ENCODE results near the gene ADM2. TPM values are rescaled to one million over a fixed set of nuclear protein-coding genes. Genes with fewer than 3 reads are reported as not detected.
"Not testable (repeated sequence)": the region's sequence is repeated elsewhere in the genome, so short reads cannot be mapped to it uniquely, and the experiment has no call there.

Gene ADM2
- total RNA-seq, 1 donor from 2014 or later: 0.34 TPM

DNA sequence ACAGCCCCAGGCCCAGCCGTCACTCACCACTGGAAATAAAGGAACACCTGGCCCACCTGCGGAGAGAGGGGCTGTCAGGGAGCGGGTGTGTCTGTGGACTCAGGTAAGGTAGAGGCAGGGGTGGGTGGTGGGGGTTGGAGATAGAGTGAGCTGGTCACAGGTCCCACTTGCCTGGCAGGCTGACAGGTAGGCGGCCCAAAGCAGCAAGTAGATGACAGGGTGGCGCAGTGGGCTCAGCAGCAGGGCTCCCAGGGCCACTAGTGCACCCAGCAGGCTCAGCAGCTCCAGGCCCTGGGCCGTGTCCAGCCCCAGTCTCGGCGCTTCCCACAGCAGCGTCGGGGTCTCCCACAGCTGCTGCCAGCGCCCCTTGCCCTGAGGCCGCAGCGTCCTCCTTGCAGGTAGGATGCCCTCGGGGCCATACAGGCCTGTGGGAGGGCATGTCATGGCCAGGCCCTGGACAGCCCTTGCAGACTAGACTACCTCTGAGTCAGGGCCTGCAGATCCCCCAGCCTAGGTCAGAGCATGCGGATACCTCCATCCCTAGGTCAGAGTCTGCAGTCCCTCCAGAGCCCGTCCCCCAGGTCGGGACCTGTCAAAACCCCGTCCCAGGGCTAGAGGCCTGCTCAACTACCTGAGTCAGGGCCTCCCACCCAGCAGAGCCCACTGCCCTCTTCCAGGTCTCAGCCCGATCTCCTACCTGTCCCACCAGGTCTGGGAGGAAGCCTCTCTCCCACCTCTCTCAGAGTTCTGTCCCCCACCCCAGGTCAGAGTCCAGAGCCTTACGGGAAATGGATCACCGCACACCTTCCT is 25.5 kb downstream of the ADM2 start:
- DNase-seq: peak; percentile 28

DNA sequence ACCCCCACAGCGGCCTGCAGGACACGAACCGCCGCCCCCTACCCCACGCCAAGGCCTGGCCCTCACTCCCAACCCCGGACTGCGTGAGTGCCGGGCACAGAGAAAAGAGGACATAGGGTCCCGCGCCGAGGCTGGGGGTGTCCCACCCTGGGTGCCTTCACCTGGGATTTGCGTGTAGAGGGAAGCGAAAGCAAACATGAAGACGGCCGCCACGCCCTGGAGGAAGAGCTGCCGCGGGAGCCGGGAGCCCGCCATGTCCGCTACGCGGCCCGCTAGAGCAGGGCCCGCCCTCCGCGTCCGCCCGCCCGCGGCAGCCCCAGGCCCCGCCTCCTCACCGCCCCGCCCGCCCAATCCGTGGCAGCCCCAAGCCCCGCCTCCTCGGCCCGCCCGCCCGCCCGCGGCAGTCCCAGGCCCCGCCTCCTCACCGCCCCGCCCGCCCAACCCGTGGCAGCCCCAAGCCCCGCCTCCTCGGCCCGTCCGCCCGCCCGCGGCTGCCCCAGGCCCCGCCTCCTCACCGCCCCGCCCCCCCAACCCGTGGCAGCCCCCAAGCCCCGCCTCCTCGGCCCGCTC is 26.2 kb downstream of the ADM2 start, which contains the start of gene LMF2:
Gene LMF2, minus strand, starts transcription at position 282 of the 570 bp plus-strand sequence. Its CDS starts 27 bp downstream, at position 255.
- no peak for DNase-seq

DNA sequence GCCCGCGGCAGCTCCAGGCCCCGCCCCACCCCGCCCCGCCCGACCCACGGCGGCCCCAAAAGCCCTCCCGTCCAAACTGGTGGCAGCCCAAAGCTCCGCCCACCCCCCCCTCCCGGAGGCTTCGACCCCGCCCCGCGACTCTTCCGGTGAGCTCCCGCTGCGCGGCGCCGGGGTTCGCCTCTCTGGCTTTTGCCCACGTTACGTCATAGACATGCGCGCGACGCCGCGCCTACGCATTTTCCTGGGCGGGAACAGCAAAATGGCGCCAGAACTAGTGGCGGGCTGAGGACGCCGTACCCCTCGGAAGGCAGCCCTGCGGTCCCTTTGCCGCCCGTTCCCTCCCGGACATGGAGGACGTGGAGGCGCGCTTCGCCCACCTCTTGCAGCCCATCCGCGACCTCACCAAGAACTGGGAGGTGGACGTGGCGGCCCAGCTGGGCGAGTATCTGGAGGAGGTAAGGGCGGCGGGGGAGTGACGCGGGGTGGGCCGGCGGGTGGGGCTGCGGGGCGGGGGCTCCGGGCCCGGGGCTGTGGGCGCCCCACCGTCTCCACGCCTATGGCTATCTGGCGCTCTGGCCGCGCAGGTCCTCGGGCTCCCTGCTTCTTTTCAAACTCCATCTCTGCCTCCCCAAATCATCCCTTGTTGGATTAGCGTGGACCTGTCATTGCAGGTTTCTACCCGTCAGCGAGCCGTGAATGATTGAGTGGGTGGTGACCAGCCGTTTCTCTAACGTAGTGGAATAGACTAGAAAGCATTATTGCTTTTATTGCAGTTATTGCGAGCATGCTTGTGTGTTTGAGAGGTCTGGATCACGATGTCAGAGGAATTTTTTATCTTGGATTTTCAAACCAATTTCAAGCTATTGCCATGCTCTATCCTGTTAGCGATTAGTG is 26.9 kb downstream of the ADM2 start, which contains the start of gene NCAPH2:
Gene NCAPH2, plus strand, starts transcription at position 234 of the 894 bp plus-strand sequence. Its CDS starts 114 bp downstream, at position 348.
- DNase-seq: peak; percentile 98

DNA sequence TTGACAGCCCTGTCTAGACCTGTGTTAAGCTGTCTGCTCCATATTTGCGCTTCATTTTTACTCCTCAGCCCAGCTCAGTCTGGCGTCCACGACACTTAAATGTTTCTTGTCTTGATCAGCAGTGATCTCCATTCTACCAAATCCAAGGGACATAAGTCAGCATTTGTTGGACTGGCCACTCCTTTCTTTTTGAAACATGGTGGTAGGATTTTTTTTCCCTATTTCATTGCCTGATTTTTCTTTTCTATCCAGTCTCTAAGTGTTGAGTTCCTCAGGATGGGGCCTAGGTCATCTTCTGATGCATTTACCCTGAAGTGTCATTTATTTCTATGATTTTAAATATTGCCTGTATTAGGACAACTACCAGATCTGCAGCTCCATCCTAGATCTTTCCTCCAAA is 27.6 kb downstream of the ADM2 start:
- DNase-seq: no peak

DNA sequence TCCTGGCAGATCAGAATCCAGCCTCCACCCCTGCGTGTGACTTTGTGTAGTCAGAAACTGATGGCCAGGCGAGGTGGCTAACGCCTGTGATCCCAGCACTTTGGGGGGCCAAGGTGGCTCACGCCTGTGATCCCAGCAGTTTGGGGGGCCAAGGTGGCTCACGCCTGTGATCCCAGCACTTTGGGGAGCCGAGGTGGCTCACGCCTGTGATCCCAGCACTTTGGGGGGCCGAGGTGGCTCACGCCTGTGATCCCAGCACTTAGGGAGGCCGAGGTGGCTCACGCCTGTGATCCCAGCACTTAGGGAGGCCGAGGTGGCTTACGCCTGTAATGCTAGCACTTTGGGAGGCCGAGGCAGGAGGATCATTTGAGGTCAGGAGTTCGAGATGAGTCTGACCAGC is 31.8 kb downstream of the ADM2 start:
- DNase-seq: no peak

DNA sequence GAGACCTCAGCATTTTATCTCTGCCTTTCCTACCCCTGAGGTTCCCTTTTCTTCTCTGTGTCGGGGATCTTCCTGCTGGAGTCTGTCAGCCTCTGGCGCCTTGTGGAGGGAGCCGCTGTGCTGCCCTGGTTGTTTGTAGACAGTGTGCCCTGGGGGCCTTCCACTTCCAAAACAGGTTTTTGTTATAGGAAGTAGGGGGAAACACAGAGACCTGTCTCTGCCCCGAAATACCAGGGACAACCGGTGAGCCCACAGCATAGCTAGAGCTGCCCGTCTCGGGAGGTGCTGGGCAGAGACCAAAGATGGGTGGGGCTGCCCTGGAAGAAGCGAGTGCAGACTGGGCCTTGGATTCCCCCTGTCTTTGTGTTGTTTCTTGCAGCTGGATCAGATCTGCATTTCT is 34.7 kb downstream of the ADM2 start:
- DNase-seq: no peak

DNA sequence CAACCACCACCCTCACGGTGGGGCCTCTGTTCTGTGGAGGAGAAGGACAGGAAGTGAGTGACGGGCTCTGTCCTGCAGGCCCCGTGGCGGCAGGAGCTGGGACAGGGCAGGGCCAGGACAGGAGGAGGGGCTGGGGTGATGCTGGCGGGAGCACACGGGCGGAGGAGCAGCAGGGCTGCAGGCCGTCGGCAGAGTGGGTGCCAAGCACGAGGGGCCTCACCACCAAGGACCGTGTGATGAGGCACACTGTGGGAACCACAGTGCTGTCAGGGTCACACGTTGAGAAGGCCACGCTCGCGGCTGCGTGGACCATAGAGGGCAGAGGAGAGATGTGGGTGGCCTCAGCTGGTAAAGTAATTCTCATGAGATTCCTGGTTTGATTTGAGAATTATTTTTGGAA is 35.5 kb downstream of the ADM2 start:
- no peak for DNase-seq

DNA sequence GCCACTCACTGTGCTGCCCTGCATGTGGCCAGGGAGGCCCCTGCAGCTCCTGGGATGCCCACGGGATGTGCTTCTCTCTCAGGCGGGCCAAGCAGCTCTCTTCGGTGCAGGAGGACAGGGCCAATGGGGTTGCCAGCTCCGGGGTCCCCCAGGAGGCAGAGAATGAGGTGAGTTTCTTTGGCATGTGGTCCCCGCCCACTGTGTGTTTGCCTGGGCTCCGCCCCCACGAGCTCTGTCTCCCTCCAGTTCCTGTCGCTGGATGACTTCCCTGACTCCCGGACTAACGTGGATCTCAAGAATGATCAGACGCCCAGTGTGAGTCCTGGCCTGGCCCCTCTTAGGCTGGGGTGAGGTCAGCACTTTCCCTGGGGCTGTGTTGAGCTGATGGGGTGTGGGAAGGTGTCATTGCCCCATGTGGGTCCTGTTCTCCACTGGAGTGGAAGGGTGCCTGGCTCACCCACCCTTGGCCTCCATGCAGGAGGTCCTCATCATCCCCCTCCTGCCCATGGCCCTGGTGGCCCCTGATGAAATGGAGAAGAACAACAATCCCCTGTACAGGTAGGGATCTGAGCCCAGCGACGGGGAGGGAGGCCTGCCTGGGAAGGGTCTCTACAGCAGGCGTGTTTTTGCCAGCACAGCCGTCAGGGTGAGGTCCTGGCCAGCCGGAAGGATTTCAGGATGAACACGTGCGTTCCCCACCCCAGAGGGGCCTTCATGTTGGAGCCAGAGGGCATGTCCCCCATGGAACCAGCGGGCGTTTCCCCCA is 36.3 kb downstream of the ADM2 start:
- no peak for DNase-seq

DNA sequence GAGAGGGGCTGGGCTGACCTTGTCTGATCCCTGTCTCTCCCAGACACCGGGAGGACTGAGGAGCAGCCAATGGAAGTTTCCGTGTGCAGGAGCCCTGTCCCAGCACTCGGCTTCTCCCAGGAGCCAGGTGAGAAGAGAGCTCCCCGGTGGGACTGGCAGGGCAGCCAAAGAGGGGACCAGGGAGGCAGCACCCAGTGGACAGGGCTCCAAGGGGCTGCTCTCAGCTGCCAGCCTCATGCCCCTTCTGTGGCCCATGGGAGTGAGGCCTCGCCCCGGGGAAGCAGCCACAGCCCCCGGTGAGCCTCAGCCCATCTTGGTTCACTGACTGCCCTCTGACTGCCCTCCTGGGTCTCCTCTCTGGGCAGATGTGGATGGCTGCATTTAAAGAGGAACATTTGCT is 37.3 kb downstream of the ADM2 start:
- DNase-seq: no peak

DNA sequence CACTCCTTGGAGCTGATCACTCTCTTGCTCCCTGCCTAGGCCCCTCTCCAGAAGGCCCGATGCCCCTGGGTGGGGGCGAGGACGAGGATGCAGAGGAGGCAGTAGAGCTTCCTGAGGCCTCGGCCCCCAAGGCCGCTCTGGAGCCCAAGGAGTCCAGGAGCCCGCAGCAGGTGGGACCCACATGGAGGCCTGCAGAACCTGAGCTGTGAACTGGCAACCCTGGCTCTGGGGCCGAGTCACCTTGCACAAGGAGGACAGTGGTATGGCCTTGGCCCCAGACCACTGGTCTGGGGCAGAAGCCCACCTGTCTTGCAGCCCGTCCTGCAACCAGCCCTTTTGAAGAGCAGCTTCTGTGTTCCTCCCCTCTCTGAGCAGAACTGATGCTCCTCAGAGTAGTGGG is 37.8 kb downstream of the ADM2 start:
- no peak for DNase-seq

DNA sequence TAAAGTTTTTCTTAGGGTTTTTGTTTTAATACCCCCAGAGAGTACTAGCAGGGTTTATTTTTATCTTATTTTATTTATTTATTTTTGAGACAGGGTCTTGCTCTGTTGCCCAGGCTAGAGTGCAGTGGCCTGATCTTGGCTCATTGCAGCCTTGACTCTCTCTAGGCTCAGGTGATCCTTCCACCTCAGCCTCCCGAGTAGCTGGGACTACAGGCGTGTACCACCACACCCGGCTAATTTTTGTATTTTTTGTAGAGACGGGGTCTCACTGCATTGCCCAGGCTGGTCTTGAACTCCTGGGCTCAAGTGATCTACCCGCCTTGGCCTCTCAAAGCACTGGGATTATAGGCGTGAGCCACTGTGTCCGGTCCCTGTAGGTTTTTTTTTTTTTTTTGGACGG is 38.8 kb downstream of the ADM2 start:
- not testable (repeated sequence) for DNase-seq

DNA sequence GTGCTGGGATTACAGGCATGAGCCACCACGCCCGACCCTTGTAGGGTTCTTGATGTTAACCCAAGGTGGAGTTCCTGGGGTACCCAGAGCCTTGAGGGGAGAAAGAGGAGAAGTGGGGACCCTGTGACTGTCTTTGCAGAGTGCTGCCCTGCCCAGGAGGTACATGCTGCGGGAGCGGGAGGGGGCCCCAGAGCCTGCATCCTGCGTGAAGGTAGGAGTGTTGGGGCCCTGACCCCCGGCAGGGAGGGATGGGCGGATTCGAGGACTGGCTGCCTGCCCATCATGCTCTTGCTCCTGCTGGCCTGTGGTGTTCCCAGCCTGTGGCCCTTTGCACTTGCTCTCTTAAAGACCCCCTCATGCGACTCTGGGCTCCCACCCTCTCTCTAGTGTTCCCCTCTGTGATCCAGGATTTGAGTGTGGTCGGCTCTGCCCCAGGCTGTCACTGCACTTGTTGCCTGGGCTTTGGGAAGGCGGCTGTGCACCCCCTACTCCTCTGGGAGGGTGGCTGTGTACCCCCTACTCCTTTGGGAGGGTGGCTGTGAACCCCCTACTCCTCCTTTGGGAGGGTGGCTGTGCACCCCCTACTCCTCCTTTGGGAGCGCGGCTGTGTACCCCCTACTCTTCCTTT is 39.6 kb downstream of the ADM2 start:
- no peak for DNase-seq

DNA sequence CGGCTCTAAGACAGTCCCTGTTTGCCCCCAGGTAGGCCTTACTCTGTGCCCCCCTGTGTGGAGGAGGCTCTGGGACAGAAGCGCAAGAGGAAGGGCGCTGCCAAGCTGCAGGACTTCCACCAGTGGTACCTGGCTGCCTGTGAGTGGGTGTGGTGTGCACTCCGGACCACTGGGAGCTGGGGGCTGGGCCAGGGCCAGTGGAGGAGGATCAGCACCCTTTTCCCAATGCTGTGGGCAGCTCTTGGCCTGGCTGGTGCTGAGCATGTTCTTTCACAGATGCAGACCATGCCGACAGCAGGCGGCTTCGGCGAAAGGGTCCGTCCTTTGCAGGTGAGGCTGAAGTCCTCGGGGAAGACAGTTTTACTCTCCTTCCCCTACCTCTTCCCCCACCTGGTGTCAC is 40.4 kb downstream of the ADM2 start:
- DNase-seq: no peak

DNA sequence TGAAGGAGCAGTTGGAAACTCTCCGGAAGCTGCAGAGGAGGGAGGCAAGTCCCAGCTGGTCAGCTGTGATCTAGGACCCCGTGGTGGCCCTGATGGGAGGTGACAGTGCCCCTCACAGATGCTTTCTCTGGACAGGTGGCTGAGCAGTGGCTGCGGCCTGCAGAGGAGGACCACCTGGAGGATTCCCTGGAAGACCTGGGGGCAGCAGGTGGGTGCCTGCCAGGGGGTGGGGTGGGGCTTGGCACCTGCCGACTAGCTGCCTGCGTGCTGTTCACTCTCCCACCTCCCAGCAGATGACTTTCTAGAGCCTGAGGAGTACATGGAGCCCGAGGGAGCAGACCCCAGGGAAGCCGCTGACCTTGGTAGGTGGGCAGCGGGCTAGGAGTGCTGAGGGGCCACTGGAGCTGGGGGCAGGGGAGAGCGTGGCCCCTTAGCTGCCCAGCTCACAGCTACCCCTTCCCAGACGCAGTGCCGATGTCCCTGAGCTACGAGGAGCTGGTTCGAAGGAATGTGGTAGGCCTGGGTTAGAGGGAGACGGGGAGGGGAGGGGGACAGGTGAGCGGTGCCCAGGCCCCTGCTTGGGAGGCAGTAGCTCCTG is 41.0 kb downstream of the ADM2 start:
- no peak for DNase-seq

DNA sequence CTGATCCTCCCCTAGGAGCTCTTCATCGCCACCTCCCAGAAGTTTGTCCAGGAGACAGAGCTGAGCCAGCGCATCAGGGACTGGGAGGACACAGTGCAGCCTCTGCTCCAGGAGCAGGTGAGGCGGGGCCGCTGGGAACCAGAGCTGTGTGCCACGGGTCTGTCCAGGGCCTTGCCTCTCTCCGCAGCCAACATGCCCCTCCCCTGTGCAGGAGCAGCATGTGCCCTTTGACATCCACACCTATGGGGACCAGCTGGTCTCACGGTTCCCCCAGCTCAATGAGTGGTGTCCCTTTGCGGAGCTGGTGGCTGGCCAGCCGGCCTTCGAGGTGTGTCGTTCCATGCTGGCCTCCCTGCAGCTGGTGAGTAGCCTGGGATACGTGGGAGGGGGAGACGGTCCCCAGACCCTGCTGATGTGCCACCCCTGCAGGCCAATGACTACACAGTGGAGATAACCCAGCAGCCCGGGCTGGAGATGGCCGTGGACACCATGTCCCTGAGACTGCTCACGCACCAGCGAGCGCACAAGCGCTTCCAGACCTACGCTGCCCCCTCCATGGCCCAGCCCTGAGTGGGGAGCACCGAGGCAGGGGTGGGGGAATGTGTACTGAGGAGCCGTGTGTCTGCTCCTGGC is 41.6 kb downstream of the ADM2 start:
- no peak for DNase-seq

DNA sequence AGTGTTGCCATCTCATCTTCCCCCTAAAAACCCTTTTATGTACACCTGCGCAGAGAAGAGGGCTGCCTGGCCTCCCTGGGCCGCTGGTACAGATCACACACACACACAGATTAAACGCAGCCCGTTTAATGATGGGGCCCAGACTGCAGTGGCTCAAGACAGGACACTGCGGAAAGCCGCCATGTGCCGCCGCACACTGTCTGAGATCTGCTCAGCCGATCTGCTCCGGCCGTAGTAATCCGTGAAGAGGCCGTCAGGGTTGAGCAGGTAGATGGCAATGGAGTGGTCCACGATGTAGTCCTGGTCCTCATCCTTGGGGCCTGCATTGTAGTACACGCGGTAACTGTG is 42.1 kb downstream of the ADM2 start:
- DNase-seq: no peak

DNA sequence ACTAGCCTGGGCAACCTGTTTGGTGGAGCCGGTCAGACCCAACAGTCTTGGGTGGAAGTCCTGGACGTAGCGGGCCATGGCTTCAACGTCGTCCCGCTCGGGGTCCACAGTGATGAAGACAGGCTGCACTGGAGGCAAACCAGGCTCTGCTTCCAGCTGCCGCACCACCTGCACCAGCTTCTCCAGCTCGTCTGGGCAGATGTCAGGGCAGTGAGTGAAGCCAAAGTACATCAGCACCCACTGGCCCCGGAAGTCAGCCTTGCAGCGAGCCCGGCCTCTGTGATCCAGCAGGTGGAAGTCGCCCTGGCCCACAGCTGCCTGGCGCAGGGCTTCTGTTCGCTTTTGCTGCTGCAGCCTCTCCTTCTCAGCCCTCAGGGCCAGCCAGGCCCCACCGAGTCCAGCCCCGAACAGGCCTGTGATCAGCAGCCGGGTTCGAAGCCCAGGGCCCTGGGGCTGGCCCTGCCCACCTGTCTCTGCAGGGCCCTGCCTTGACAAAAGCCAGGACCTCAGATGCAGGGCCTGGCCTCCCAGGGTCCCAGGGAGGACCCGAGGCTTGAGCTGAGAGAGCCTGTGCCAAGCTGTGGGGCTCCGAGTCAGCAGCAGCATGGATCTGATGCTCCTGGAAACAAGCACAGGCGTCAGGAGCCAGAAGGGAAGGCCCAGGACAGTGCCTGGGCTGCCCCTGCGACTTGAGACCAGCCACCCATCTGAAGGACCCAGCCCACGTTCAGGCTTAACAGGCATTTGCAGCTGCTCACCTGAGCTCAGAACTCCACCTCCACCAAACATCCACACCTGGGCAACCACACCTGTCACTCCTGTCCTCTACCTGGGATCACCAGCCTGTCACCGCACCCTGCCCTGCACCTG is 42.7 kb downstream of the ADM2 start:
- no peak for DNase-seq

DNA sequence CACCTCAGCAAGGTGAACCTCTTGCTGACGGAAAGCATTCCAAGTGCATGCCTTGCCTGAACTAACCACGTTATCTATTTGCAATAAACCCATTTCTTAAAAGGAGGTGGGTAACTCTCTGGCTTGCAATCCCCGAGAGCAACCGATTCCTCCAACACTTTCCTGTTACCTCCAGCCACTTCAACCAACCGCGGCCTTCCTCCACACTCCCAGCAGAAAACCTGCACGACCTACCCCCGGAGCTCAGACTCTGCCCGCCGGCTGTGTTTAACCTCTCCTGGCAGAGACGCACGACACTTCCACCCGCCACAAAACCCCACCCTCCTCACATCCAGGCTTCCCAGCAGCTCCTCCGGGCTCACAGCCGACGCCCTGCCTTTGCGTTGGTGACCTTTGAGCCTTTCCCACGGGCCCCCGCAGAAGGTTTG is 43.3 kb downstream of the ADM2 start:
- no peak for DNase-seq

DNA sequence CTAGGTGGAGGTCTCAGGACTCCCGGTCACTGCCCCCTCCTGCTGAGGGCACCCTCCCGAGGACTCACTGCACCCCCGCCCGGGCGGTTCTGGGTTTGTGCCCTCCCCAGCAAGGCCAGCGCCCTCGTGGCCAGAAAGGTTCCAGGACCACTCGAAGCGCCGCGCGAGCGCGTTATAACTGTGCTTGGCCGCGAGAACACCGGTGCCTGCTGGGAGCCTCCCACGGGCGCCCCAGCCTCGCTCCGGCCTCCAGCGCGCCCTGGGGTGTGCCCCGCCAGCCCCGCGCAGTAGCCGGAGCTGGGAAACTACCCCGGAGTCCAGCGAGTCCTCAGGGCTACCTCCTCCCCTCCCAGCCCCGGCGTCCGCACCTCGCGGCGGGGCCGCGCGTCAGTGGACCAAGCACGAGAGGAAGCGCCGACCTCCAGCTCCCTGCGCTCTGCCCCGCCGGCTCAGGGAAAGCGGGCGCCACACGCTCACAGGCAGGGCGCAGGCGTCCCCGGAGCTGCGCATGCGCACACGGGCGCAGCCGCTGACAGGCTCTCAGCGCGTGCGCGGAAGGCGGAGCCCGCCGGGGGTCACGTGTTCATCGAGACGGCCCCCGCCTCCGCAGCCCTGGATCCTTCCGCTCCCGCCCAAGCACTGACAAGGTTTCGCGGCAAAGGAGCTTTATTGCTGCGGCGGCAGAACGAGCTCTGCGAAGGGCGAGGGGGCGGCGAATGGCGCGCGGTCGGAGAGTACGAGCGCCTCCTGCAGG is 43.9 kb downstream of the ADM2 start, which contains the start of gene SCO2:
Gene SCO2, minus strand, starts transcription at position 495 of the 754 bp plus-strand sequence. CDS start 1,187 bp downstream, outside the sequence.
- DNase-seq: peak; percentile 98
